GM18517 (cell line): ENCODE measurements around the gene LAT.
"Not testable (repeated sequence)": the region's sequence is repeated elsewhere in the genome, so short reads cannot be mapped to it uniquely, and the experiment has no call there.

Source experiments
- ATAC-seq: cut with Tn5 transposase; IDR thresholded peaks from one replicate; pipeline ENCODE4 v1.9.1; 2021; ENCODE audit warnings: mild to moderate bottlenecking, moderate library complexity; ENCODE audit not compliant: unreplicated experiment

The LAT gene

DNA sequence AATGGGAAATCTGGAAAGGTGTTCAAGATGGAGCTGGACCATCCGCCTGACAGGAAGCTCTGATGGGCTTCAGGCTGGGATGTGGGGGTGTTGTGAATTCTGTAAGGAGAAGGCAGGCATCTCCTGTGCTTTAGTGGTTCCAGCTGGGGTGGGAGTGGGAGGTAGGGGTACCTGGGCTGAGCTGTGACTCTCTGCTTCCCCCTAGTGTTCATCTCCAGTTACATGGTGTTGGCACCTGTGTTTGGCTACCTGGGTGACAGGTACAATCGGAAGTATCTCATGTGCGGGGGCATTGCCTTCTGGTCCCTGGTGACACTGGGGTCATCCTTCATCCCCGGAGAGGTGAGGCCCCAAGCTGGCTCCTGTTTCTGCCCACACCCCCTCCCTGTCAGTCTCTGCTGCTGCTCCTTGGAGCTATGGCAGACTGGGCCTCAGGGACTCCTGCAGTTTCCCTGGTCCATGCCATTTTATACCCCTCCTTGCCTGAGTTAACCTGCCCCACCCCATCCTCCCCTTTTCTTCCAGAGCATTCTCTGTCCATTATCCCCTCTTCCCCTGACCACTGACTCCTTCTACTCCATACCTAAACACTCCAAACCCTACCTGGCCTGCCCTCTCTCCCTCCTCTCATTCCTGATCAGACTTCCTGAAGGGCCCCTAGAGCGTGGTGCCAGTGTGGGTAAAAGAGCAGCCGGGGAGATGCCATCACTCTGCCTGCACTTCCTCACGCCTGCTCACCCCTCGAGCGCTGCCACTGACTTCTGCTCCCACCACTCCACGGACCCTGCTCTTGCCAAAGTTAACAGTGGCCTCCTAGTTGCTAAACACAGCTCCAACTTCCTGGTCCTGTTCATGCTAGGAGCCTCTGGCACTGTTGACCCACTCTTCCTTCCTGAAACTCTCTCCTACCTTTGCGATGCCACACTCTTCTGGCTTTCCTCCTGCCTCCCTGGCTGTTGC is 6.9 kb upstream of the LAT start:
- ATAC-seq = no peak

DNA sequence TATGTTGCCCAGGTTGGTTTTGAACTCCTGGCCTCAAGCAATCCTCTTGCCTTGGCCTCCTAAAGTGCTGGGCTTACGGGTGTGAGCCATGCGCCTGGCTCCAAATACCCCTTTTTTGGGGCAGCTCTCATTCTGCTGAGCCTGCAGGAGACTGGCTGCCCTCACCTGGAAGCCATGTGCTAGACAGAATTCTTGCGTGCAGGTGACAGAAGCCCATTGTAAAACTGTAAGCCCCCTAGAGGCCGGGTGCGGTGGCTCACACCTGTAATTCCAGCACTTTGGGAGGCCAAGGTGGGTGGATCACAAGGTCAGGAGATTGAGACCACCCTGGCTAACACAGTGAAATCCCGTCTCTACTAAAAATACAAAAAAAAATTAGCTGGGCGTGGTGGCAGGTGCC is 4.5 kb upstream of the LAT start:
- not testable (repeated sequence) for ATAC-seq

DNA sequence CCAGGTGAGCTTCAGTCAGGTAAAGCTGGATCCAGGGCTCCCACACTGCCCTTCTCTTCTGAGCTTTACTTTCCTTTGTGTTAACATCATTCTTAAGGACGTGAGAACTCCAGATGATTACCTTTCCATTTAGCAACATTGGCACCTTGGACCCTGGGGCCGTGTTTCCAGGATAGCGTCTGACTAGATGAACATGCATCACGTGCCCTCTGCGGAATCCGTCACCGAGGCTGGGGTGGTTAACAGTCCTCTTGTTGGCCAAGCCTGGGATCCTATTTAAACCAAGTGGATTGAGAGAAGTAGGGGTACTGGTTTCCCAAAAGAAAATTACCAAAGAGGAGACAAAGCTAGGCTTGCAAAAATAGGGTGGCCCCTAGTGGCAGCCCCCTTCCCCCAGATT is 3.9 kb upstream of the LAT start:
- no peak for ATAC-seq

GRCh38 chr16:28981517-28981916 is 3.3 kb upstream of the LAT start:
- ATAC-seq = no peak

DNA sequence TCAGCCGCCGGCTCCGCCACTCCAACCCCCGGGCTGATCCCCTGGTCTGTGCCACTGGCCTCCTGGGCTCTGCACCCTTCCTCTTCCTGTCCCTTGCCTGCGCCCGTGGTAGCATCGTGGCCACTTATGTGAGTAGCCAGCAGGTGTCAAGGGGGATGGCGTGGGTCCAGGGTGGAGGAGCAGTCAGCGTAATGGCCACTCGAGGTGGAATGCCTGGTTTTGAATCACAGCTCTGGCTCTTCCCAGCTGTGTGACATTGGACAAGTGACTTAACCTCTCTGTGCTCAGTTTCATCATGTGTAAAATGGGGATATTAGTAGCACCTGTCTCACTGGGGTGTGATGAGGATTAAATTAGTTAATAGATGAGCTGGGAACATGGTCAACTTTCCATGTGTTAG is 2.4 kb upstream of the LAT start:
- no peak for ATAC-seq

- ATAC-seq = no peak
Observed at GRCh38 chr16:28982949-28983348, 1.9 kb upstream of the LAT start.

DNA sequence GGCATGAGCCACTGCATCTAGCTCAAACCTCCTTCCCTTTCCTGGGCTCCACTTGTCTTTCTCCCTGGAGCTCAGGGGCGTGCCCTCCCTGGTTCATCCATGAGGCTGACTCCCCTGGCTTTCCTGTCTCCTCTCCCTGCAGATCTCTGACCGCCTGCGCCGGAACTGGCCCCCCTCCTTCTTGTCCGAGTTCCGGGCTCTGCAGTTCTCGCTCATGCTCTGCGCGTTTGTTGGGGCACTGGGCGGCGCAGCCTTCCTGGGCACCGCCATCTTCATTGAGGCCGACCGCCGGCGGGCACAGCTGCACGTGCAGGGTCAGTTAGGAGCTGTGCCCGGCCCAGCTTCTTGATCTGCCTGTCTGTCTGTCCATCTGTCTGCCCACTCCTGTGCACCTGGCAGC is 1.2 kb upstream of the LAT start:
- no peak for ATAC-seq

GRCh38 chr16:28984091-28984490 is 761 bp upstream of the LAT start:
- no peak for ATAC-seq

- no peak for ATAC-seq
Observed at GRCh38 chr16:28985211-28986041, 574 bp downstream of the LAT start.

GRCh38 chr16:28986046-28986445 is 1.2 kb downstream of the LAT start:
- no peak for ATAC-seq

DNA sequence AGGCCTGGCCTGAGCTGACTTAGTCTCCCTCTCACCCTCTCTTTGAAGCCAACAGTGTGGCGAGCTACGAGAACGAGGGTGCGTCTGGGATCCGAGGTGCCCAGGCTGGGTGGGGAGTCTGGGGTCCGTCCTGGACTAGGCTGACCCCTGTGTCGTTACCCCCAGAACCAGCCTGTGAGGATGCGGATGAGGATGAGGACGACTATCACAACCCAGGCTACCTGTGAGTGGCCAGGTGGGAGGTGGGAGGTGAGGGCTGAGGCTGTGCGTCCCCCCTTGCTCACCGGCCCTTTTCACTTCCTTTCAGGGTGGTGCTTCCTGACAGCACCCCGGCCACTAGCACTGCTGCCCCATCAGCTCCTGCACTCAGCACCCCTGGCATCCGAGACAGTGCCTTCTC is 1.6 kb downstream of the LAT start:
- ATAC-seq = no peak

DNA sequence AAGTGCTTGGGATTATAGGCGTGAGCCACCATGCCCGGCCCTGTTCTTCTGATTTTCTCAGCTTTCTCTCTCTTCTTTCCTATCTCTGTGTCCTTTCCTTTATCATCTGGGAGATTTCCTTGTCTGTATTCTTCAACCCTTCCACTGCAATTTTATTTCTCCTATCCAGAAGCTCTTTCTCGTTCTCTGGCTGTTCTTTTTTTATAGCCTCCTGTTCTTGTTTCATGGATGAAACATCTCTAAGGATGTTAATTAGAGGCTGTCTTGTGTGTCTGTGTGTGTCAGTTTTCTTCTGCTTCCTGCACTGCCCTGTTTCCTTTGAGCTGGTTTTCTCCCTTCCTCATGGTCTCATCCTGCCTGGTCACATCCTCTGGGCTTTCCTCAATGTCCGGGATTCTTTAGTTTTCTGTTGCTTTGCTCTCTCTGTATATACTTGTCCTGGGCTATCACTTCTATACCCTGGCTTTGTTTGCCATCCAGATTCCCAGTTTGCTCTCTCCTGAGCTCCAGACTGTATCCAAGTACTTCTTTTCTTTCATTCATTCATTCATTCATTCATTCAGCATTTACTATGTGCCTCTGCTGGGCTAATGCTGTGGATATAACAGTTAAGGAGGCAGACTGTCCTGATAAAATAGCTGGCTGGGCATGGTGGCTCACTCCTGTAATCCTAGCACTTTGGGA is 2.5 kb downstream of the LAT start:
- no peak for ATAC-seq

DNA sequence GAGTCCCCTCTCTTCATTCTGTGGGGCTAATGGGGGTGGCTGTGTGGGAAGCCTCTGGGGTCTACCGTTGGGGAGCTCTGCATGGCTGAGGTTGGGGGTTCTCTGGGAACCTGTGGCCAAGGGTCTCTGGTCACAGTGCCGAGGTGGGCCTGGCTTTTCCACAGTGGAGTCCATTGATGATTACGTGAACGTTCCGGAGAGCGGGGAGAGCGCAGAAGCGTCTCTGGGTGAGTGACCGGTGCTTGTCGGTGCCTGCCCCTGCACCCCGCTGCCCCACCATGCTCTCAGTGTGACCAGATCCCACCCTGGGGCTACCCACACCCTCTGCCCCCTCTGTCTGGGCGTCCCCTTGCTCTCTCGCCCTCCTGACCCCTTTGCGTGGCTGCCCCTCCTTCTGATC is 4.5 kb downstream of the LAT start:
- no peak for ATAC-seq

DNA sequence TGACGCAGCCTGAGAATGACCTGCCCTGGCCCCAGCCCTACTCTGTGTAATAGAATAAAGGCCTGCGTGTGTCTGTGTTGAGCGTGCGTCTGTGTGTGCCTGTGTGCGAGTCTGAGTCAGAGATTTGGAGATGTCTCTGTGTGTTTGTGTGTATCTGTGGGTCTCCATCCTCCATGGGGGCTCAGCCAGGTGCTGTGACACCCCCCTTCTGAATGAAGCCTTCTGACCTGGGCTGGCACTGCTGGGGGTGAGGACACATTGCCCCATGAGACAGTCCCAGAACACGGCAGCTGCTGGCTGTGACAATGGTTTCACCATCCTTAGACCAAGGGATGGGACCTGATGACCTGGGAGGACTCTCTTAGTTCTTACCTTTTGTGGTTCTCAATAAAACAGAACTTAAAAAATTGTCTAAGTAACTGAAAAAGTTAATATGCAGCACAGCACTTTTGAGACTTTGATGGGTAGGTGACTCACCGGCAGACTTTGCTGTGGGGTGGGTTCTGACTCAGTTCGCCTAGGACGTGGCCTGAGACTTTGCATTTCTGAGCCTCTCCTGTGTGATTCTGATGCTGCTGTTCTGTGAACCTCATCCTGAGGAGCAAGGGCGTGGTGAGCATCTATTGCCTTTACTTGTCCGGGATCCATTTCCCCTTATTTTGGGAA is 5.7 kb downstream of the LAT start:
- no peak for ATAC-seq

DNA sequence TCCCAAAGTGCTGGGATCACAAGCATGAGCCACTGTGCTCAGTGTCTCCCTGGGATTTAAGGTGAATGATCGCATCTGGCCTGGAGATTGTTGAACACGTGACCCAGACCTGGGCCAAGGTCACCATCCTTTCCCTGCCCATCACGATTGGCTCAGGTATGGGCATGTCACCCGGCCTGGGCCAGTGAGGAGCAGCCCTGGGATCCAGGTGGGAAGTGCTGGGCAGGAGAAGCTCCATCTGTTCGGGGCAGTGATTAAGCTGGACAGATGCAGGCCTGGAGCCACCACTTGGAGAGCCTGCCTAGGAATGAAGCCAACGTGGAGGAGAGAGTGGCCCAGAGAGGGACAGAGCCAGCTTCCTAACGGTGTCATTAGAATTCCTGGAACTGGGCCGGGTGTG is 6.8 kb downstream of the LAT start:
- ATAC-seq = no peak

GRCh38 chr16:28992496-28992895 is 7.6 kb downstream of the LAT start:
- no peak for ATAC-seq

DNA sequence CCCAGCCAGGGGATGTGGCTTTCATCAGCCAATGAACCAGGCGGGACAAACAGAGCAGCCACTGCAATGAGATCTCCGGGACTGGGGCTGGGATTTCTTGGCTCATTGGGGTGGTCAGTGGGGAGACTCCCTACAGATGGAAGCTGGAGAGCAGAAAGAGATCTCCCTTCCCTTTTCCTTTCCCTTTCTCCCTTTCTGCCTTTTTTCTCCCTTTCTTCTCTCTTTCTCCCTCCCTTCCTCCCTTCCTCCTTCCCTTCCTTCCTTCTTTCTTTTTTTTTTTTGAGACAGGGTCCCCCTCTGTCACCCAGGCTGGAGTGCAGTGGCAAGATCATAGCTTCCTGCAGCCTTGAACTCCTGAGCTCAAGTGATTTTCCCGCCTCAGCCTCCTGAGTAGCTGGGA is 14.0 kb downstream of the LAT start:
- ATAC-seq = no peak

- ATAC-seq = no peak
Observed at GRCh38 chr16:28999577-28999976, 14.7 kb downstream of the LAT start.

- no peak for ATAC-seq
Observed at GRCh38 chr16:29000019-29000418, 15.2 kb downstream of the LAT start.

GRCh38 chr16:29004496-29005139 is 19.8 kb downstream of the LAT start:
- ATAC-seq = not testable (repeated sequence)
